K562 (cell line): ENCODE measurements around the gene WFDC2. TPM values are rescaled to one million over a fixed set of nuclear protein-coding genes. Genes with fewer than 3 reads are reported as not detected.

ENCODE experiments used
- ATAC-seq: fragments of 200-7000 bp; cut with Tn5 transposase; 3 replicates; pipeline ENCODE4 v1.9.1; 2020; ENCODE audit warnings: moderate library complexity
- BruUV-seq: library from RNA; stranded (reverse); fragments of 400-500 nt; replicated peaks from 2 replicates; lab custom pipeline; 2021; lab: Mats Ljungman, UMichigan
- CTCF ChIA-PET: fragments of 300-600 bp; formaldehyde crosslinking; extraction: SDS; loops from one replicate; lab custom pipeline; 2021; ENCODE audit warnings: low intra/inter-chr PET ratio; lab: Yijun Ruan, JAX
- POLR2A ChIA-PET: fragments of 300-600, 350-650 bp; sonication (Branson Sonifier 250); formaldehyde crosslinking; extraction: SDS; loops from one replicate; lab custom pipeline; 2021; ENCODE audit warnings: antibody characterized with exemption, inconsistent platforms; lab: Yijun Ruan, JAX
- DNase-seq, 4 experiments: peaks; one replicate each; pipeline versions ENCODE4 v3.0.0 to v3.0.0-alpha.2; 2011 to 2018; ENCODE audit warnings: low spot score in 3 of 4, mixed read lengths in 3 of 4; ENCODE audit errors: extremely low read depth in 1 of 4
- FAIRE-seq: peaks from 2 replicates; lab custom pipeline; 2011; peaks lifted over from hg19 to GRCh38; lab: Jason Lieb, UNC
- H2AFZ ChIP-seq: 2 replicates; pipeline ENCODE4 v1.6.0; 2011; ENCODE audit warnings: low read depth, low read length, control low read depth, inconsistent platforms
- H3K27ac ChIP-seq: fragments of 200-600 bp; 3 replicates; pipeline ENCODE4 v1.8.0; 2011; ENCODE audit warnings: low read depth, mild to moderate bottlenecking, control low read depth, inconsistent platforms, low read length, moderate library complexity, mixed read lengths; ENCODE audit errors: extremely low read depth
- H3K27me3 ChIP-seq, 2 experiments: fragments of 300-600 bp in 1 of 2; 2 replicates in 1 of 2; 3 replicates in 1 of 2; pipeline versions ENCODE4 v1.6.0 to v1.8.0; 2011; ENCODE audit warnings: inconsistent platforms in 2 of 2, low read length in 2 of 2, mild to moderate bottlenecking in 1 of 2, mixed read lengths in 1 of 2, moderate library complexity in 1 of 2; ENCODE audit not compliant: control insufficient read depth in 2 of 2, insufficient read depth in 2 of 2
- H3K36me3 ChIP-seq: fragments of 300-600 bp; 3 replicates; pipeline ENCODE4 v1.8.0; 2011; ENCODE audit warnings: mild to moderate bottlenecking, low read length, inconsistent platforms; ENCODE audit not compliant: control insufficient read depth, insufficient read depth
- H3K4me1 ChIP-seq, 2 experiments: fragments of 200-600 bp in 1 of 2; replicated peaks in 1 of 2; 2 replicates in 1 of 2; 3 replicates in 1 of 2; pipeline versions ENCODE4 v1.5.1 to v1.8.0; 2011; ENCODE audit warnings: inconsistent platforms in 2 of 2, low read length in 2 of 2, mild to moderate bottlenecking in 1 of 2, mixed read lengths in 1 of 2, moderate library complexity in 1 of 2; ENCODE audit not compliant: control insufficient read depth in 2 of 2, insufficient read depth in 2 of 2
- H3K4me2 ChIP-seq: 2 replicates; pipeline ENCODE4 v1.6.1; 2011; ENCODE audit warnings: low read length, control low read depth, inconsistent platforms, mixed read lengths; ENCODE audit not compliant: insufficient read depth
- H3K4me3 ChIP-seq: fragments of 200-600 bp; sonication (generic), shearing (Covaris generic); 2 replicates; pipeline ENCODE4 v1.5.1; 2016; ENCODE audit warnings: control low read depth, inconsistent platforms
- H3K79me2 ChIP-seq: fragments of 200-600 bp; 3 replicates; pipeline ENCODE4 v1.8.0; 2011; ENCODE audit warnings: low read length, inconsistent platforms; ENCODE audit not compliant: control insufficient read depth, insufficient read depth
- H3K9ac ChIP-seq, 2 experiments: 2 replicates each; pipeline versions ENCODE4 v1.6.0 to v1.6.1; 2011; ENCODE audit warnings: low read depth in 2 of 2, low read length in 2 of 2, control low read depth in 1 of 2, inconsistent platforms in 1 of 2, mild to moderate bottlenecking in 1 of 2, mixed read lengths in 1 of 2; ENCODE audit not compliant: insufficient read depth in 1 of 2
- H3K9me1 ChIP-seq: one replicate; pipeline ENCODE4 v1.6.0; 2011; ENCODE audit warnings: inconsistent platforms, mild to moderate bottlenecking, low read length, moderate library complexity; ENCODE audit not compliant: control insufficient read depth, insufficient read depth
- H3K9me3 ChIP-seq: replicated peaks from 2 replicates; pipeline ENCODE4 v1.5.1; 2011; ENCODE audit warnings: low read depth, low read length, inconsistent platforms; ENCODE audit not compliant: control insufficient read depth, insufficient read depth
- H4K20me1 ChIP-seq: replicated peaks from 2 replicates; pipeline ENCODE4 v1.6.1; 2011; ENCODE audit warnings: low read length, inconsistent platforms, mixed read lengths; ENCODE audit not compliant: control insufficient read depth, insufficient read depth
- BRF1 ChIP-seq: IDR thresholded peaks from 3 replicates; pipeline ENCODE4 v1.6.1; 2011; ENCODE audit warnings: borderline replicate concordance, mild to moderate bottlenecking; ENCODE audit not compliant: insufficient read length; ENCODE audit errors: extremely low read depth
- HNRNPK ChIP-seq: fragments of 200-400 bp; formaldehyde crosslinking; IDR thresholded peaks from one replicate; pipeline ENCODE4 v1.6.1; 2018; ENCODE audit warnings: mild to moderate bottlenecking, low read depth, low read length; ENCODE audit not compliant: poor library complexity, severe bottlenecking
- HOXB6 ChIP-seq: fragments of 250-450 bp; sonication (Bioruptor Pico); IDR thresholded peaks from 2 replicates; pipeline ENCODE4 v1.5.1; 2022; ENCODE audit warnings: mild to moderate bottlenecking, borderline replicate concordance
- NBN ChIP-seq: fragments of 450-650 bp; IDR thresholded peaks from 2 replicates; pipeline ENCODE4 v1.6.1; 2016; ENCODE audit warnings: low read depth, mild to moderate bottlenecking
- TAF7 ChIP-seq: fragments of 450-650 bp; IDR thresholded peaks from 2 replicates; pipeline ENCODE4 v1.6.1; 2016; ENCODE audit warnings: missing genetic modification characterization, missing compliant biosample characterization
- YY1 ChIP-seq, 3 experiments: IDR thresholded peaks; 2 replicates each; pipeline ENCODE4 v1.6.1; 2011; ENCODE audit warnings: low read length in 2 of 3, mild to moderate bottlenecking in 2 of 3, moderate library complexity in 2 of 3, borderline replicate concordance in 1 of 3, control low read depth in 1 of 3, low read depth in 1 of 3; ENCODE audit not compliant: insufficient read depth in 3 of 3, insufficient replicate concordance in 2 of 3, control insufficient read depth in 1 of 3, insufficient read length in 1 of 3; ENCODE audit errors: extremely low read depth in 1 of 3
- ZFPM2 ChIP-seq: fragments of 250-450 bp; sonication (Bioruptor Pico); IDR thresholded peaks from 2 replicates; pipeline ENCODE4 v1.5.1; 2022; ENCODE audit warnings: mild to moderate bottlenecking
- ZNF57 ChIP-seq: fragments of 450-650 bp; formaldehyde crosslinking; IDR thresholded peaks from 2 replicates; pipeline ENCODE4 v1.4.0; 2020; ENCODE audit warnings: mild to moderate bottlenecking, moderate library complexity
- WGBS: fragments of 100-300 bp; shearing (Covaris generic); methylation state at CpG from one replicate; pipeline ENCODE4 v1.1.6; 2016; ENCODE audit warnings: low coverage, mixed read lengths; ENCODE audit not compliant: insufficient coverage; ENCODE audit errors: missing lambda C conversion rate; 5-methylcytosine and 5-hydroxymethylcytosine counted together
- in situ Hi-C: fragments of 300-500 bp; cut with MboI; formaldehyde crosslinking; loops from 4 replicates; pipeline ENCODE4 v1.15.0; 2018; ENCODE audit warnings: inconsistent platforms, mixed read lengths
- intact Hi-C: fragments of 100-400 bp; cut with micrococcal nuclease; formaldehyde crosslinking; loops from 2 replicates; pipeline ENCODE4 v1.14.2; 2022
- polyA plus RNA-seq, 8 experiments: library from polyadenylated mRNA; depleted of rRNA in 4 of 8; stranded (reverse) in 5 of 8; unstranded in 3 of 8; fragments of >200 nt; fragmentation: Nextera tagmentation in 2 of 8; fragmentation: Illumina TruSeq in 1 of 8; extraction: Ambion mirVana in 2 of 8; extraction: Trizol in 1 of 8; gene quantifications; 2 replicates each; pipeline versions ENCODE4 v1.2.1 to v1.2.3, GENCODE V29; 2011 to 2014; ENCODE audit warnings: inconsistent platforms in 1 of 8, missing spikeins in 1 of 8
- total RNA-seq, 7 experiments: library from RNA; depleted of rRNA in 6 of 7; stranded (reverse); fragments of >200 nt in 6 of 7; fragmentation: Illumina TruSeq in 2 of 7; extraction: Trizol in 2 of 7; gene quantifications; 2 replicates each; pipeline versions ENCODE4 v1.2.1 to v1.2.3, GENCODE V29; 2011 to 2021; ENCODE audit warnings: low replicate concordance in 1 of 7
- TF ChIP-seq, protein P1 (sequence below): fragments of 250-450 bp; sonication (Bioruptor Pico); IDR thresholded peaks from 2 replicates; pipeline ENCODE4 v1.8.0; 2022; ENCODE audit warnings: inconsistent platforms, mild to moderate bottlenecking, moderate library complexity, borderline replicate concordance
- TF ChIP-seq, protein P2 (sequence below): fragments of 200-400 bp; formaldehyde crosslinking; IDR thresholded peaks from 2 replicates; pipeline ENCODE4 v1.6.1; 2017; ENCODE audit warnings: mild to moderate bottlenecking, low read depth, low read length, moderate library complexity

The WFDC2 gene
- total and polyA plus RNA-seq, 9 of the 15 experiments (the other 6 are each of a cell fraction or from before 2014, with no cell fraction given): not detected

DNA sequence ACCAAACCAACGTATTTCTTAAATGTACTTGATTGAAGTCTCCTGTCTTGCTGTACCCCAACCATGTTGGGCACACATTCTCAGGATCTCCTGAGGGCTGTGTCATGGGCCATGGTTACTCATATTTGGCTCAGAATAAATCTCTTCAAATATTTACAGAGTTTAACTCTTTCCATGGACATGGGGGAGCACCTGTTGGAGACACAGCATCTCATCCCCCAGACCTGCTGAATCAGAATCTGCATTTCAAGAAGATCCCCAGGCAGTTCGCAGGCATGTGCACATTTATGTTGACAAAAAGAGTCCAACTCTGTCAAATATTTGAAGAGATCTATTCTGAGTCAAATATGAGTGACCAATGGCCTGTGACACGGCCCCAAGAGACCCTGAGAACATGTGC is 29.1 kb upstream of the WFDC2 start:
- ATAC-seq (no peak), DNase-seq (no peak), FAIRE-seq (no peak)
- Histone ChIP-seq H3K4me2 (no peak overlapping the region), H3K9ac (no peak overlapping the region), H3K27ac (no peak overlapping the region), H3K4me1 (peaks cover 3 to 6% of the 10 kb centered on the region in 2 experiments; a peak in 2 of 5 replicates), H3K27me3 (no peaks in the 10 kb centered on the region), H3K4me3 (no peak overlapping the region), H4K20me1 (no peaks in the 10 kb centered on the region), H3K9me3 (no peaks in the 10 kb centered on the region), H3K79me2 (no peaks in the 10 kb centered on the region), H3K36me3 (no peaks in the 10 kb centered on the region), H2AFZ (no peak overlapping the region), H3K9me1 (no peaks in the 10 kb centered on the region)
- ChIA-PET CTCF (interaction anchor here (0.7 kb wide), 1 partner anchor 622 kb away, joined by 3 read pairs; no protein-coding TSS in a partner anchor), POLR2A (interaction anchor here (0.6 to 0.7 kb wide), 2 partner anchors 11 to 82 kb away, joined by 3 read pairs; no protein-coding TSS in a partner anchor)
- in situ Hi-C loops: no loop called here
- BruUV-seq: no TSS peak
- intact Hi-C loops: no loop called here
- 9% methylated on average over 3 of the region's 3 CpGs for WGBS
- TF ChIP-seq HOXB6 (no peak), ZFPM2 (CRISPR knock-in tag) (no peak), BRF1 (no peak), HNRNPK (no peak), YY1 (IDR thresholded peaks at IDR 0.05; ENCODE audit: borderline replicate concordance in 1 of 3, control insufficient read depth in 1 of 3, extremely low read depth in 1 of 3, insufficient read depth in 3 of 3, insufficient read length in 1 of 3, insufficient replicate concordance in 2 of 3, low read depth in 1 of 3, low read length in 2 of 3) (no peak), NBN (no peak), TAF7 (tag) (no peak), ZNF57 (CRISPR knock-in tag) (no peak)
- TF ChIP-seq, protein P1, sequence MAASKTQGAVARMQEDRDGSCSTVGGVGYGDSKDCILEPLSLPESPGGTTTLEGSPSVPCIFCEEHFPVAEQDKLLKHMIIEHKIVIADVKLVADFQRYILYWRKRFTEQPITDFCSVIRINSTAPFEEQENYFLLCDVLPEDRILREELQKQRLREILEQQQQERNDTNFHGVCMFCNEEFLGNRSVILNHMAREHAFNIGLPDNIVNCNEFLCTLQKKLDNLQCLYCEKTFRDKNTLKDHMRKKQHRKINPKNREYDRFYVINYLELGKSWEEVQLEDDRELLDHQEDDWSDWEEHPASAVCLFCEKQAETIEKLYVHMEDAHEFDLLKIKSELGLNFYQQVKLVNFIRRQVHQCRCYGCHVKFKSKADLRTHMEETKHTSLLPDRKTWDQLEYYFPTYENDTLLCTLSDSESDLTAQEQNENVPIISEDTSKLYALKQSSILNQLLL: no peak
- TF ChIP-seq, protein P2, sequence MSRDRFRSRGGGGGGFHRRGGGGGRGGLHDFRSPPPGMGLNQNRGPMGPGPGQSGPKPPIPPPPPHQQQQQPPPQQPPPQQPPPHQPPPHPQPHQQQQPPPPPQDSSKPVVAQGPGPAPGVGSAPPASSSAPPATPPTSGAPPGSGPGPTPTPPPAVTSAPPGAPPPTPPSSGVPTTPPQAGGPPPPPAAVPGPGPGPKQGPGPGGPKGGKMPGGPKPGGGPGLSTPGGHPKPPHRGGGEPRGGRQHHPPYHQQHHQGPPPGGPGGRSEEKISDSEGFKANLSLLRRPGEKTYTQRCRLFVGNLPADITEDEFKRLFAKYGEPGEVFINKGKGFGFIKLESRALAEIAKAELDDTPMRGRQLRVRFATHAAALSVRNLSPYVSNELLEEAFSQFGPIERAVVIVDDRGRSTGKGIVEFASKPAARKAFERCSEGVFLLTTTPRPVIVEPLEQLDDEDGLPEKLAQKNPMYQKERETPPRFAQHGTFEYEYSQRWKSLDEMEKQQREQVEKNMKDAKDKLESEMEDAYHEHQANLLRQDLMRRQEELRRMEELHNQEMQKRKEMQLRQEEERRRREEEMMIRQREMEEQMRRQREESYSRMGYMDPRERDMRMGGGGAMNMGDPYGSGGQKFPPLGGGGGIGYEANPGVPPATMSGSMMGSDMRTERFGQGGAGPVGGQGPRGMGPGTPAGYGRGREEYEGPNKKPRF: no peak
